ENCODE measurements around the gene MICAL3. TPM values are rescaled to one million over a fixed set of nuclear protein-coding genes. Genes with fewer than 3 reads are reported as not detected.

The MICAL3 gene
- total and polyA plus RNA-seq, 4 donors = 4.4 to 30.7 (median 15.4) TPM

GRCh38 chr22:17838180-17838865, 186.0 kb downstream of the MICAL3 start:
- peaks cover 0 to 16% (median 4%) of the 10 kb centered on the region in 4 donors for H3K36me3 ChIP-seq (ENCODE audit: control insufficient read depth in 4 of 4, insufficient read depth in 4 of 4, low read length in 4 of 4)
- ATAC-seq (ENCODE audit: insufficient read depth, low FRiP score) (no peak), DNase-seq (no peak)
- no peak for TF ChIP-seq CTCF (IDR thresholded peaks at IDR 0.05; ENCODE audit: control extremely low read depth, extremely low read depth)
- 94 to 96% methylated on average over 13 of the region's 13 CpGs for WGBS, 2 donors
- H3K27me3 ChIP-seq (ENCODE audit: control insufficient read depth in 3 of 3, insufficient read depth in 3 of 3, low read length in 2 of 3) = no peaks in the 10 kb centered on the region
- H3K27ac ChIP-seq (ENCODE audit: low read depth in 1 of 2, low read length in 1 of 2) = no peak overlapping the region
- H3K9ac ChIP-seq (ENCODE audit: insufficient read depth in 1 of 2, low read length in 2 of 2) = no peak overlapping the region
- H3K4me1 ChIP-seq (ENCODE audit: control insufficient read depth in 5 of 5, insufficient read depth in 5 of 5, low read length in 5 of 5) = peaks cover 0 to 4% (median 0%) of the 10 kb centered on the region in 5 donors
- no peak overlapping the region for H3K4me3 ChIP-seq
- no peaks in the 10 kb centered on the region for H3K9me3 ChIP-seq (ENCODE audit: control insufficient read depth in 4 of 4, insufficient read depth in 3 of 4, low read length in 3 of 4)

- Histone ChIP-seq H3K36me3 (ENCODE audit: control insufficient read depth in 4 of 4, insufficient read depth in 4 of 4, low read length in 4 of 4) (peaks cover 0 to 16% (median 4%) of the 10 kb centered on the region in 4 donors), H3K27ac (ENCODE audit: low read depth in 1 of 2, low read length in 1 of 2) (peak overlapping the region; percentile 21 to 66), H3K9me3 (ENCODE audit: control insufficient read depth in 4 of 4, insufficient read depth in 3 of 4, low read length in 3 of 4) (no peaks in the 10 kb centered on the region), H3K4me3 (no peak overlapping the region), H3K4me1 (ENCODE audit: control insufficient read depth in 5 of 5, insufficient read depth in 5 of 5, low read length in 5 of 5) (peaks cover 0 to 4% (median 0%) of the 10 kb centered on the region in 5 donors), H3K9ac (ENCODE audit: insufficient read depth in 1 of 2, low read length in 2 of 2) (no peak overlapping the region), H3K27me3 (ENCODE audit: control insufficient read depth in 3 of 3, insufficient read depth in 3 of 3, low read length in 2 of 3) (no peaks in the 10 kb centered on the region)
- peak; percentile 22 to 58 (median 38) for DNase-seq
- WGBS, 2 donors = 74 to 82% methylated on average over 14 of the region's 14 CpGs
- ATAC-seq (ENCODE audit: insufficient read depth, low FRiP score) = no peak
- no peak for TF ChIP-seq CTCF (IDR thresholded peaks at IDR 0.05; ENCODE audit: control extremely low read depth, extremely low read depth)
Observed at GRCh38 chr22:17836992-17837742, 187.2 kb downstream of the MICAL3 start.

- ATAC-seq (ENCODE audit: insufficient read depth, low FRiP score) (no peak), DNase-seq (no peak)
- TF ChIP-seq CTCF (IDR thresholded peaks at IDR 0.05; ENCODE audit: control extremely low read depth, extremely low read depth) = no peak
- no peak overlapping the region for H3K27ac ChIP-seq (ENCODE audit: low read depth in 1 of 2, low read length in 1 of 2)
- no peaks in the 10 kb centered on the region for H3K9me3 ChIP-seq (ENCODE audit: control insufficient read depth in 4 of 4, insufficient read depth in 3 of 4, low read length in 3 of 4)
- peaks cover 0 to 9% (median 4%) of the 10 kb centered on the region in 4 donors for H3K36me3 ChIP-seq (ENCODE audit: control insufficient read depth in 4 of 4, insufficient read depth in 4 of 4, low read length in 4 of 4)
- peaks cover 0 to 4% (median 0%) of the 10 kb centered on the region in 5 donors for H3K4me1 ChIP-seq (ENCODE audit: control insufficient read depth in 5 of 5, insufficient read depth in 5 of 5, low read length in 5 of 5)
- 88 to 89% methylated on average over 5 to 6 of the region's 6 CpGs for WGBS, 2 donors
- no peak overlapping the region for H3K9ac ChIP-seq (ENCODE audit: insufficient read depth in 1 of 2, low read length in 2 of 2)
- no peaks in the 10 kb centered on the region for H3K27me3 ChIP-seq (ENCODE audit: control insufficient read depth in 3 of 3, insufficient read depth in 3 of 3, low read length in 2 of 3)
- H3K4me3 ChIP-seq = no peak overlapping the region
Observed at GRCh38 chr22:17835256-17835655, 189.1 kb downstream of the MICAL3 start.
